HuH-7.5 (cell line): ENCODE data around the gene MORN1.

ENCODE experiments used
- DNase-seq: peaks from one replicate; pipeline ENCODE4 v3.0.0; 2011; ENCODE audit warnings: low spot score

Gene MORN1

DNA sequence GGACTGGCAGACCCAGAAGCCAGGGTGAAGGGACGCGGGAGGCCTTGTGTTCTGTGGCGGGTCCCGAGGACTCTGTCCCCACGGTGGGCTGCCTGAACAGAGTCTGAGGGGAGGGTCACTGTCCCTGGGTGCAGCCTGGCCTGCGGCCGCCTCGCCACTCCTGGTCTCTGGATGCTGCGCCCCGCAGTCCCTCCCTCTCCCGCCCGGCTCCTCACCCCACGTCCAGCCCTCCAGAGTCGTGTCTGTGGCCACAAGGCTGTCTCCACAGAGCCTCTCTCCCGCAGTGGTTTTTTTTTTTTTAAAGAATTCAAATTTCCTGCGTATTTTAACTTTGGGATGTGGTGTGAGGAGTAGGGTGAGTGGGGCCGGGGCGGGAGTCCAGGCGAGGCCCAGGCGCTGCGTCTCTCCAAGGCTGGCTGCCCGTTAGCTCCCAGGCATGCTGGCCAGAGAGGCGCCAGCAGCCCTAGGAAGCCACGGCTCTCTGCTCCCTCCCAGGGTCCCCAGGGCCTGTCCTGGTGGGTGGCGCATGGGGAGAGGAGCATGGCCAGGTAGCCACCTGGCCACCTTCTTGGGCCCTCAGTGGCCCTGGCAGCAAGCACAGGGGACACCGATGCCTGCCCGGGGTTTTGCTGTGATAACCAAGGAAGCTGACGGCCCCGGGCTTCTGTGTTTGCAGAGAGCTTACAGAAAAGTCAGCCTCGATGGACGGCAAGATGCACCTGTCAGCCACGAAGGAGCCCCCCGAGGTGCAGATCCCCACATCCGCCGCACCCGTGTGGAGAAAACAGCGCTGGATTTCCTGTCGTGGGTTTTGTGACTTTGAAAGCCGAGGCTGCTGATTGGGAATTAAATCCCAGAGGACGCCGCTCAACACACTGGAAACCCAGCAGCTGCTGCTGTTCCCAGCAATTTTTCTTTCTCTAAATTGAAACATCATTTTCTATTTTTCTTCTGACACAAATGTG, 72.8 kb downstream of the MORN1 start:
- no peak for DNase-seq

DNA sequence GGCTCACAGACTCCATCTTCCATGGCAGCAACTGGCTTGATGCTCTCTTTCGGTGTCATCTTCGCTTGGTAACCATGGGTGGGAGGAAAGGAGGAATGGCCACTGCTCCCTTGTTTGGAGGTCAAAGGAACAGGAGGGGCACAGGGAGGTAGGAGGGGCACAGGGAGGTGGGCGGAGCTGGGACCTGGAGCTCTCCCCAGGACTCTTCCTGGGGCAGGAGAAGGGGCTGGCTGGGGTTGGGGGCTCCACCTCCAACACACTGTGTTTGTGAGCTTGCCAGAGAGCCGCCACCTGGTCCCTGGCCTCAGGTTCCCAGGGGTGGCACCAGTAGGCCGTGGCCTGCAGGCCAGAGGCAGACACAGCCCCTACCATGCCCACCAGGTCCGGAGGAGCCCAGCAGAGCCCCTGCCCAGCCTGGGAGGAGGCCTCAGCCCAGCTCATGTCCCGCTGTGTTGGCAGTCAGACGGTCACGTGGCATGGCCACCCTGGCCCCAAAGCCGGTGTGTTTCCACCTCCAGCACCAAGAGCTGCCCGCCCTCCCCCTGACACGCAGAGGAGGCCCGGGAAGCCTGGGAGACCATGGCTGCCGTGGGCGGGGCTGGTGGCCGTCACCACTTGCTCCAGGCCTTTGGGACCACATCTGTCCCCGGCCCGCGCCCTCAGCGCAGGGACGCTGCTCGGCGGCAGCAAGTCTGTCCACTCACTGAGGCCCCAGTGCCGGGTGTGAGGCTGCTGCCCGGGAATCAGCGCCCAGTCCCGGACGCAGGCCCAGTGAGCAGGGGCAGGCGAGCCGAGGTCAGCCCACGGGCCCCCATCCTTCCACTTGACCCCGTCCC, 73.9 kb downstream of the MORN1 start:
- no peak for DNase-seq

DNA sequence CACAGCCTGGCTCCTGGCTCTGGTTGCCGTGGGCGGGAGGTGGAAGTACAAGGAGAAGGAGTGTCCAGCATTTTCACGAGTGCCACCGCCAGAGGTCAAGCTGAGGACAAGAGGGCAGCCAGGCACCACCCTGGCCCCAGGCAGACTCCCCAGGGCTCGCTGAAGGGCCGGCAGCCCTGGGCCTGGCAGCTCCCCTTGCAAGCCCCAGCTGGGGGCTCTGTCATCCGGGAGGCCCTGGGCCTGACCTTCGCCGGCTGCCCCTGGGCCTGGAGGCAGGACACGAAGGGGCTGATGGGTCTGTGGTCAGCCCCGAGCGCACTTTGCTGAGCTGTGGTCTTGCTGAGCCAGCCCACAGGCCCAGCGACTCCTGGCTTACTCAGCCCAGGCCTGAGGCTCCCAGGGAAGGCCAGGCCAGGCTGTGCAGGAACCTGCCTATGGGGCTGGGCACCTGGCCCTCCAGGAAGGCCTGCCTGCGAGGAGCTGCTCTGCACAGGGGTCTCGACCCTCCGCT, 74.8 kb downstream of the MORN1 start:
- DNase-seq = no peak

DNA sequence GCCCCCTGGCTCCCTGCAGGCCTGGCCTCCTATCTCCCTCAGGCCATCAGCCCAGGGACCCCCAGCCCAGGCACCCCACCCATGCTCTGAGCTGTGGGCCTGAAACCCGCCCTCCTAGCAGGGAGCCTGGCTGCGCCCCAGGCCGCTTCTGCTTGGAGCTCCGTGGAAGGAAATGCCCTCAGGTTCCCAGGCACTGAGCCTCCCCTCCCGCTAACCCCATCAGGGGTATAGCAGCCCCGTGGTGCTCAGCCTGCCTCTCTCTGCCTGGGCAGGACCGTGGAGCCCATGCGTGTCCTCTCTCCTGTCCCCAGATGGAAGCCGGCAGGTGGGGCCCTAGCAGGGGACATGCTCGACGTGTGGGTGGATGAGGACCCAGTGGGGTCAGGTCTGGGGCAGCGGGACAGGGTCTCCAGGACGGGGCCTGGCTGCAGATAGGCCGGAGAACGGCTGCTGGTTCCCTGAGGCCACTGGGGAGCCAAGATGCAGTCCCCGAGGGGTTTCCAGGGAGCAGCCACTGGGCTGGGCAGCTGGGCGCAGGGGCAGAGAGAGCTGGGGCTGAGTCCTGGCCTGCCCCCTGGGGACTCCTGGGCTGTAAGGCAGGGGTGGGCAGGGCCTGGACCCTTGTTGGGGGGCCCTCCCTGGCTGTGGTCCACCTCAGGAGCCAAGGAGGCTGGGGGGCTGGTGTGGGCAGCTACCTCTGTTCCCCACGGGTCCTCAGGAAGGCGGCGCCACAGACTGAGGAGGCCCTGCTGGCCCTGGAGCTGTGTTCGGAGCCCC, 75.5 kb downstream of the MORN1 start:
- no peak for DNase-seq

DNA sequence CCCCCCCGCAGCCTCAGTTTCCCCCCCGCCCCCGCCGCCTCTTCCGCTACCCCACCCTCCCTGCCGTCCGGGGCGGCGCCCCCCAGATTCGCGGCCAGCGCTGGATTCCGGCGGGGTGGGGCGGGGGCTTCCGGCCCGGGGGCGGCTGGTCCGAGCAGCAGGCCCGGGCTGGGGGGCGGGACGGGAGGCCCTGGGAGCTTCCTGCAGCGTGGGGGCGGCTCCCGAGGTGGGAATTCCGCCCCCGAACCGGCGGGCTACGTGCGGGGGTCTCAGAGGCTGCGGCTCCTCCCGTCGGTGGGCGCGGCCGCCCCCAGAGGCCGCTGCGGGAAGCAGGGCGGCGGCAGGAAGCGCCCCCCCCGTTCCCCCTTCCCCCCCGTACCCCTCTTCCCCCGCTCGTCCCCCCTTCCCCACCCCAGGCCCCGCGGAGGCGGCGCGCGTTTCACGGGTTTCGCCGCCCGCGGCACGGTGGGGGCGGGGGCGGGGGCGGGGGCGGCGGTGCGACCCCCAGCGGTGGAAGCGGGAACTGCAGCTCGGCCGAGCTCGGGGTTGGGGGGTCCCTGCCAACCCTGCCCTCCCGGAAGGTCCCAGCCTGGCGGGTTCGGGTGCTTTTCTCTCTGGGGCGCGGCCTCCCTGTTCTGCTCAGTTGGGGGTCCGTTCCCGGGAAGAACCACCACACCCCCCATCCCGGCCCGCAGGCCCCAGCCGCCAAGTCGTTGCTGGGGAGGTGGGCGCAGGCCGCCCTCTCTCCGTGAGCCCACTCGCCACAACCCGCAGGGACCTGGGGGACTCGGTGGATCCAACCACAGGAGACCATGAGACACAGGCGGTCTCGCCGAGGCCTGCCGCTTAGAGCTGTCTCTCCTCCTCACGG, 76.3 kb downstream of the MORN1 start:
- DNase-seq = peak; percentile 93

DNA sequence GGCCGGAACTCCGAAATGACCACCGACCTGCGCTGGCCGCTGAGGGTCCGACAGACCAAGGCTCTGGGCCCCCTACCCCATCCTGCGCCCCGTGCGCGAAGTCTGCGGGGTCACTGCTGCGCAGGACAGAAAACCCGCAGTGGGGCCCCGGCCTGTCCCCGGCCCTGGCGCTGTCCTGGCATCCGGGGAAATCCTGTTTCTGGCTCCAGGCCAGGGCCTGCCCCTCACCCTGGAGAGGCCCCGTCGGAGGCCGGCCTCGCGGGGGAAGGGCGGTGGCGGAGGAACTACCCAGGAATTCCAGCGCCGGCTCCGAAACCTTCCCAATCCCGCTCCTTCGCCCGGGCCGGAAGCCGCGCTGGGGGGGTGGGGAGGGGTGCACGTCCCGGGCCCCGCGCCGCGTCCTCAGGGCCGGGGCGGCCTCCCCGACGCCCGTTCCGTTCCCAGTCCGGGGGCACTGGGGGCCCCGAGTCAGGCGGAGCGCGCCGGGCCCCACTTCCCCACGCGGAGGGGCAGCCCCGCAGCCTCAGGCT, 77.0 kb downstream of the MORN1 start:
- DNase-seq = peak; percentile 90

DNA sequence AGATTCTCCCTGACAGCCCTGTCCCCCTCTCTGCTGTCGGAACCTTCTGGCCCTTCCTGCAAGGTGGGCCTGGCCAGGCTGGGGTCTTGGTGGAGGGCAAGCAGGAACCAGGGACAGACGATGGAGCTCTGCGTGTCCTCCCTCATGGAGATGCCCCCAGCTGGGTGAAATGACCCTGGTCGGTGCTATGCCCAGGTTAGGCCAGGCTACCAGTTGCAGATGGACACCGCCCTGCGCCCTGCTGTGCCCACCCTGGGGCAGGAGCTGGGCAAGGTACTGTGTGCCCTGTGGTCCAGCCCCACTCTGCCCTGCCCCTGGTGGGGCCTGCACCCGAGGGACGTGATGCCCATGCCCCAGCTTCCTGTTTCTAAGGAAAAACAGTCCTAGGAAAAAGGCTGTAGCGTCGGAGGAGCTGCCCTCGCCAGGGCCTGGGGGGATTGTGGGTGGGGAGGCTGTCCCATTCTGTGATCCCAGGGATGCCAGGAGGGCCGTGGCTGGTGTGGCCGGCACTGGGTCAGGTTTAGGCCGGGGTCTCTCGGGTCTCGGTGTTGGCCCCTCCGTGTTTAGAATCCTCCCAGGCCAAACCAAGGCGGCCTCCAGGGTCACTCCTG, 77.6 kb downstream of the MORN1 start:
- DNase-seq = no peak

DNA sequence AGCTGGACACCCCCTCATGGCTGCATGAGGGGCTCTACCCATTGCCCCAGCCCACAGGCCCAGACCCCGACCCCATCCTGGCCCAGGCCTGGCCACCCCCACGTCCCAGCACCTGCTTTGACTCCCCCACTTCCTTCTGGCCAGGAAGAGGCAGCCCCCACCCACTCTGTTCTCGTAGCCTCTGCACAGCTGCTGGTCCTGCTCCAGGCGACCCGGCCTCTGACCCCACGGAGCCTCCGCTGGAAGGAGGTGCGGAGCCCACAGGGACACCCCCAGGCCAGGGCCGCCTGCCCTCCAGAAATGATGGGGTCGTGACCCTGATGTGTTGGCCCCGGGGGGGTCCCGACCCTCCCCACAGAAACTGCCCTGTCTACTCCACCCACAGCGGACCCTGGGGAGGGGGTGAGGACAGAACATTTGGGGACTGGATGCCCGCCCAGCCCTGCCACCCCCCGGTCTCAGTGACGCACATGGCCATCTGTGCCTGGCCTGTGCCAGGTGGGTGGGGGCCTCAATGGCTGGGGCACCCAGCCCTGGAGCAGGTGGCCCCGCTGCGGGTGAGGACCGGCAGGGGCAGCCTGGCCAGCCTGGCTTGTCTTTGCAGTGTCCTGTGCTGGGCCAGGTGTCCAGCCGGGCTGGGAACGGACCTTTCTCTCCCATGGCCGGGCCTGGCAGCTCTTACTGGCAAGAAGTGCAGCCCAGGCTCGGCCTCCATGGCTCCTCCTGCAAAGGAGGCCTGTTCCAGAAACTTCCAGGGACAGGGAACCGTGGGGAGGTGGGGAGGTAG, 78.6 kb downstream of the MORN1 start:
- DNase-seq = no peak

DNA sequence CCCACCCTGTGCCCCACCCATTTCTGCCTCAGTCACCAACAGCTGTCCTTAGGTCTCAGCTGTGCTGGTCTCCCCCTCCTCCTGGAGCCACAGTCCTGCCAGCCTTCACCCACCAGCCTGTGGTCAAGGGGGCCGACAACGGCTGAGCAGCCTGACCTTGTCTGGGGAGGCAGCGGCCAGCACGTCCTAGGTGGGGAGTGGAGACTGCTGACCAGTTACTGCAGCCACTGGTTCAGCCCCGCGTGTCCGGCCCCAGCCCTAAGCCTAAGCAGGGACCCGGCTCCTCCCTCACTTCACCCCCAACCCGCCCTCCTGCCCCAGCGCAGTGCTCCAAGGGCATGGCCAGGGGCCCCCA, 79.2 kb downstream of the MORN1 start:
- DNase-seq = no peak

DNA sequence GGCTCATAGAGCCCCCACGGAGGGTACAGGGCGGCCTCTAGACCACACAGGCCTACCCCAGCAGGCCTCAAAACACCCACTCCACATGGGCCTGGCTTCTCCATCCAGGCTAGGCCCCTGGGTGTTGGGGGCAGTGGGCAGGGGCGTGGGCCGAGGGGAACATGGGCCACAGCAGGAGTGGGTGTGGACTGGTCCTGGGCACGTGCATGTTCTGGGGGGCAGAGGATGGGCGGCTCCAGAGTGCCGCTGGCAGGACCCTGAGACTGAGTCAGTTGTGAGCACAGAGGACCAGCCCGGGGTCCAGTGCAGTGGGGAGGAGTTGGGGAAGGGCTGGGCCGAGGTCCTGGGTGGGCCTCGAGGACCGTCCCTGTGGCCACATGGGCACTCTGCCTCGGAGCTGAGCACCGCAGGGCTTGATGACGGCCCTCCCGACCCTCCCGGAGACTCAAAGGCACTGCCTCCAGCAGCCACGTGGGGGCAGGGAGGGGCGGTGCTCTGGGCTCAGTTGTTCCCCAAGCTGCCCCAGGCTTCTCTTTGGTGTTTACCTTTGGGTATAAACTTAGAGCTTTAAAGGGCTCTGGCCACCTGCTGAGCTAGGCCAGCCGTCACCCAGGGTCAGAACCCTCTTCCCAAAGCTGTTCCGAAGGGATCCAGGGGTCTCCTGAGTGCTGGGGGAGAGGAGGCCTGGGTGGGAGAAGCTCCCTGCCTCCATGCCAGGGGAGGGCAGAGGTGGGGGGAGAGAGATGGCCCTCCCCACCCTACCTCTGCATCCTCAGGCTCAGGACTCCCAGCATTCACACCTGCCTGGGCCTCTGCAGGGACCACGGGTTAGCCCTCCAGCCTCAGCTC, 79.9 kb downstream of the MORN1 start:
- DNase-seq = peak; percentile 76

DNA sequence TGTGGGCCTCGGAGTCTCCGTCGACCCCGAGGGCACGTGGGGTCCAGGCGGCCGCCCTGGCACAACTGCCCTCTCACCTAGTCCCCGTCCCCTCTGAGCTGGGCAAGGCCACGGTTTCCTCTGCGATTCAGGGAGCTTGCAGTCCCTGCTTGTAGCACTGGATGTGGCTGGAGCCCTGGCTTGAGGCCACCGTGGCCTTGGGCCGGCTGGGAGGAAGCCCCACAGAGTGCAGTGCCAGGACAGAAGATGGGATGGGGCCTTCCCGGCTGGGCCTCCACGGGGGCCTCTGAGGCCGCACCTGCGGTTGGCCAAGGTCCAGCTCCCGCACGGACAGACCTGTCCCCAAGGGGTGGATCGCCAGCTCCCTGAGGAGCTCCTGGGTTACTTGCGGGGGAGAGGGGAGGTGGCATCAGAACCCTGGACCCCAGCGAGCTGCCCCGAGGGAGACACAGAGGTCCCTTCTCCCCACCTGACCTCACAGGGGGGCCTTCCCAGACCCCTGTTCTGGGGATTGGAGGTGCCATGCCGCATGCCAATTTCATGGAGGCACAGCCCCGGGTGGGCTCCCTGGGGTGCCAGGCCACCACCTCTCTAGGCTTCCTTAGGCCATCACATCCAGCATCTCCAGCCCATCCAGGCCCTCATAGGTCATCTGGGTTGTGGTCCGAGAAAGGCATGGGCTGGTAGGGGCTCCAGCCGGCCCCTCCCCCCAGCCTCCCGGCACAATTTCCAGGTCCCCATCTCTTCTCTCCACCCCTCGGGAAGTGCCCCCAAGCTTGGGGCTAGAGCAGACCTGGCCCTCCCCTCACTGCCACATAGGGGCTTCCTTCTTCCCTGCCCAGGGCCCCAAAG, 80.8 kb downstream of the MORN1 start:
- no peak for DNase-seq

DNA sequence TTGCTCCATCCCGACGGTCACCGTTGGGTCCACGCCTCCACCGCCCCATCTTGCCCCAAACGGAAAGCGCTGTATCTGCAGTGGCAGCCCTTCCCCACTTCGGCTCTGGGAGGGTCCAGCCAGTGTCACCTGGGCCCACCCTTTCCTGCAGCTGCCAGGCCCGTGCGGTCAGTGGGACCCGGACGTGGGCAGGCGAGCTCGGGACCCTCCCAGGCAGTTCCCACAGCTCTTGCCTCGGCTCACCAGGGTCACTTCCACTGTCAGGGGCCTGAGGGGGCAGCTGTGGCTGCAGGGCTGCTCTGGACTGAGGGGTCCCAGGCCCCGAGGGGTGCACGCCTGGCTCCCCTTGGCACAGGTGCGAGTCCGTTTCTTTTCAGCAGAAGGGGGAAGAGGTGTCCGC, 82.5 kb downstream of the MORN1 start:
- no peak for DNase-seq

DNA sequence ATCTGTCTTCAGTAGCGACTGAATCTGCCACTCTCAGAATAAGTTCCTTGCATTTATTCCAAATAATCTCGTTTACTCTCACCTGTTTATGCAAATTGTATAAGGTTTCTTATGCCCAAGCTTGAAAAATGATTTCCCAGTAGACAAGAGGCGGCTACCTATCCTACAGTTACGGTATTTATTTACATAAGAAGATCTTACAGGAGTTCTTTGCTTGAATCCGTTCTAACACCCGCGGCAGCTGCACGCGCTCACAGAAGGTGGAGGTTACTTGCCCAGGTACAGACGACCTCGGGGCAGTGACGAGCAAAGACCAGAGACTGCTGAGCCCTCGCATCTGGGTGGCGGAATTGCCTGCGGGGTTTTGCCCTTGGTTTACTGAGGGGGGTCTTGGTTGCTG, 83.4 kb downstream of the MORN1 start:
- DNase-seq = no peak

DNA sequence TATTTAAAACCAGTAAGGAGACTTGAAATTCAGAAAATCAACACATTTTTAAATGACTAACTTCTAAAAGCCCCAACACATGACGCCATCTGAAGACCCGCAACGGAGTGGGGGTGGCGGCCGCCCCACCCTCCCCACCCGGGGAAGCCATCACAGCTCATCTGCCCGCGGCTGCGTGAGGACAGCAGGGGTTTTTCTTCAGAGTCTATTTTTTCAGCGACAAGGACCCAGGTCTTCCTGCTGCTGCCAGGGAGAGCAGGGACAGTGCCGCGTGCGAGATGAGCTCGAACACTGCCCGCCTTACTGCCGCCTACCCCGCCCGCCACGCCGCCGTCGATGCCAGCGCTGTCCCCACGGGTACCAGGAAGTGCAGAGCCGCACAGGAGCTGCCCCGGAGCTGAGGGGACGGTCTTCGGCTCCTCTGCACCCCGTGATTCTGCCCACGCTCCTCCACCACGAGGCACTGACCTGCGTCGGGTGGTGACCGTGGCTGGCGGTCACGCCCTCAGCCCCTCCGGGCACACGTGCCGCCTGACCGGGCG, 84.2 kb downstream of the MORN1 start:
- DNase-seq = no peak

DNA sequence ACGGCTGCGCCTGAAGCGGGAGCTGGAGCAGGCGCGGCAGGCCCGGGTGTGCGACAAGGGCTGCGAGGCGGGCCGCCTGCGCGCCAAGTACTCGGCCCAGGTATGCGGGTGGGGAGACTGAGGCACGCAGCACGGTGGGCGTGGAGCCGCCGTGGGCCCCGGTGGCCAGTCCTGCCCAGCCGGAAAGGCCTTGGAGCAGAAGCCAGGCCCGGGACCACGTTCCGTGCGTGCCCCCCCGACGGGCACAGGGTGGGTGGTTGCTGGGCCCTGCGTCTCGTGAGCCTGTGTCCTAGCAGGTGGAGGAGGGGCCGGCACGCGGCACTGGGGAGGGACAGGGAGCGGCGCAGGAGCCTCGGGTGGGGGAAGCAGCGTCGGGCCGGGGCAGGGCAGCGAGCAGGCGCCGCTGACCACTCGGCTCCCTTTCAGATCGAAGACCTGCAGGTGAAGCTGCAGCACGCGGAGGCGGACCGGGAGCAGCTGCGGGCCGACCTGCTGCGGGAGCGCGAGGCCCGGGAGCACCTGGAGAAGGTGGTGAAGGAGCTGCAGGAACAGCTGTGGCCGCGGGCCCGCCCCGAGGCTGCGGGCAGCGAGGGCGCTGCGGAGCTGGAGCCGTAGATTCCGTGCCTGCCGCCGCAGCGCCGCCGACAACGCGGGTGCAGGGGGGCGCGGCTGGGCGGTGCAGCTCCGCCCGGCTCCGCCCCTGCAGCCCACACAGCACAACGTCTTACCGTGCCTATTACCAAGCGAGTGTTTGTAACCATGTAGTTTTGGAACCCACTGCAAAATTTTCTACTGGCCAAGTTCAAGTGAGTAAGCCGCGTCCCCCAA, 85.0 kb downstream of the MORN1 start:
- no peak for DNase-seq

DNA sequence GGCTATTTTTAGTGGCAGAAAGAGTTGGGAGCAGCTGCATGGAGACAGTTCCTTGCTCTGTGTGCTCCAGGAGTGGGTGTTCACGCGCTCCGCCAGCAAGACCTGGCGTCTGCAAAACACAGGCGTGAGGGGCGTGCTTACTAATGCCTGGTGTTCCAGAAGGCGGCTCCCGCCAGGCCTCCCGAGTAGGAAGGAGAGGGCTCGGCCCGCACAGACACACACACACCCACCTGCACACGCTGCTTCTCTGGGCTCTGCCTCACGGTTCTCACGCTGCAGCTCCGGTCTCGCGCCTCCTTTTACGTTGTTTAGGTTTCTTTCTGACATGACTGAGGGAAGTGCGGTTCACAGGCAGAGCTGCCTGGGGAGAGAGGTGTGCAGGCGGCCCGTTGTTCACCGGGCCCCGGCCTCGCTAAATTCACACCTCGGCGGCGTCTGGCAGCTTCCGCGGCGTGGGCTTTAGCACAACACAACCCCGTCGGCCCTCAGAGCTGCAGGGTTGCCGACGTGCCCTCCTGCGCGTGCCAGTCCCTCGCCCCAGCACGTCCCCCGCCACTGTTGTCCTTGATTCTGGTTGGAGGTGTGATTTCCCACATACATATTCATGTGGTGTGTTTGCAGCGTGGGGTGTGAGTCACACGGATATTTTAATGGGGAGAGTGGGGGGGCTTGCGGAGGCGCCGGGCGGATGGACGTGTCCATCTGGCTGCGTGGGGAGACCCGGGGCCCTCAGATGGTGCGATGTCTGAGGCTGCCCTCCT, 86.3 kb downstream of the MORN1 start:
- DNase-seq = no peak
